ENCODE results near the gene GABRB2.
"Not testable (repeated sequence)": the region's sequence is repeated elsewhere in the genome, so short reads cannot be mapped to it uniquely, and the experiment has no call there.

Gene GABRB2

GRCh38 chr5:161380486-161380885 is 166.0 kb downstream of the GABRB2 start:
- DNase-seq, result no peak

GRCh38 chr5:161378701-161379100 is 167.8 kb downstream of the GABRB2 start:
- DNase-seq, result no peak

- no peak for DNase-seq
These were observed 170.5 kb downstream of the GABRB2 start for GRCh38 chr5:161376034-161376433.

- DNase-seq, result no peak
These were observed 173.2 kb downstream of the GABRB2 start for GRCh38 chr5:161373345-161373707.

- DNase-seq, result no peak
These were observed 173.7 kb downstream of the GABRB2 start for GRCh38 chr5:161372682-161373344.

GRCh38 chr5:161369022-161369421 is 177.5 kb downstream of the GABRB2 start:
- no peak for DNase-seq

- DNase-seq, result no peak
These were observed 188.1 kb downstream of the GABRB2 start for GRCh38 chr5:161358446-161358845.

GRCh38 chr5:161344234-161344633 is 202.3 kb downstream of the GABRB2 start:
- DNase-seq, result no peak

- no peak for DNase-seq
These were observed 203.6 kb downstream of the GABRB2 start for GRCh38 chr5:161342886-161343285.

- no peak for DNase-seq
These were observed 206.5 kb downstream of the GABRB2 start for GRCh38 chr5:161340012-161340411.

- DNase-seq, result no peak
These were observed 213.2 kb downstream of the GABRB2 start for GRCh38 chr5:161333194-161333880.

GRCh38 chr5:161332343-161332742 is 214.2 kb downstream of the GABRB2 start:
- DNase-seq, result no peak

GRCh38 chr5:161314033-161314432 is 232.5 kb downstream of the GABRB2 start:
- peak; percentile 49 for DNase-seq

- DNase-seq, result peak; percentile 26
These were observed 233.6 kb downstream of the GABRB2 start for GRCh38 chr5:161312882-161313281.

- no peak for DNase-seq
These were observed 234.6 kb downstream of the GABRB2 start for GRCh38 chr5:161311965-161312364.

- DNase-seq, result no peak
These were observed 235.3 kb downstream of the GABRB2 start for GRCh38 chr5:161311146-161311708.

GRCh38 chr5:161306351-161306995 is 240.1 kb downstream of the GABRB2 start:
- DNase-seq, result no peak

GRCh38 chr5:161305601-161306000 is 240.9 kb downstream of the GABRB2 start:
- DNase-seq, result no peak

- DNase-seq, result no peak
These were observed 244.0 kb downstream of the GABRB2 start for GRCh38 chr5:161302559-161302958.

GRCh38 chr5:161301586-161301985 is 244.9 kb downstream of the GABRB2 start:
- DNase-seq, result no peak

- DNase-seq, result no peak
These were observed 247.5 kb downstream of the GABRB2 start for GRCh38 chr5:161299053-161299452.

GRCh38 chr5:161297388-161297787 is 249.1 kb downstream of the GABRB2 start:
- not testable (repeated sequence) for DNase-seq

- DNase-seq, result no peak
These were observed 250.7 kb downstream of the GABRB2 start for GRCh38 chr5:161295721-161296250.

- DNase-seq, result no peak
These were observed 258.5 kb downstream of the GABRB2 start for GRCh38 chr5:161288071-161288470.
